Measurements from ENCODE around the gene SLC35E4.
A peak's percentile ranks its signal among the peaks of the same experiment; 100 is the strongest.
"Not testable (repeated sequence)": the region's sequence is repeated elsewhere in the genome, so short reads cannot be mapped to it uniquely, and the experiment has no call there.

SLC35E4 gene

GRCh38 chr22:30611197-30611596 is 24.4 kb upstream of the SLC35E4 start:
- no peak for DNase-seq (ENCODE audit: low read depth)

- DNase-seq (ENCODE audit: low read depth) = no peak
These were observed 22.8 kb upstream of the SLC35E4 start for GRCh38 chr22:30612789-30613188.

- DNase-seq (ENCODE audit: low read depth) = no peak
These were observed 21.3 kb upstream of the SLC35E4 start for GRCh38 chr22:30614268-30614667.

- DNase-seq (ENCODE audit: low read depth) = no peak
These were observed 20.7 kb upstream of the SLC35E4 start for GRCh38 chr22:30614879-30615278.

GRCh38 chr22:30615543-30615954 is 20.0 kb upstream of the SLC35E4 start:
- no peak for DNase-seq (ENCODE audit: low read depth)

- no peak for DNase-seq (ENCODE audit: low read depth)
These were observed 17.8 kb upstream of the SLC35E4 start for GRCh38 chr22:30617819-30618218.

- not testable (repeated sequence) for DNase-seq (ENCODE audit: low read depth)
These were observed 15.7 kb upstream of the SLC35E4 start for GRCh38 chr22:30619909-30620308.

- no peak for DNase-seq (ENCODE audit: low read depth)
These were observed 9.2 kb upstream of the SLC35E4 start for GRCh38 chr22:30626413-30626812.

GRCh38 chr22:30627471-30627870 is 8.1 kb upstream of the SLC35E4 start:
- no peak for DNase-seq (ENCODE audit: low read depth)

- DNase-seq (ENCODE audit: low read depth) = no peak
These were observed 7.1 kb upstream of the SLC35E4 start for GRCh38 chr22:30628491-30628890.

GRCh38 chr22:30631469-30631868 is 4.1 kb upstream of the SLC35E4 start:
- not testable (repeated sequence) for DNase-seq (ENCODE audit: low read depth)

GRCh38 chr22:30634471-30635233 is 929 bp upstream of the SLC35E4 start:
- peak; percentile 89 for DNase-seq (ENCODE audit: low read depth)

- DNase-seq (ENCODE audit: low read depth) = no peak
These were observed 871 bp downstream of the SLC35E4 start for GRCh38 chr22:30636226-30637077.

GRCh38 chr22:30637701-30638114 is 2.1 kb downstream of the SLC35E4 start:
- no peak for DNase-seq (ENCODE audit: low read depth)

- no peak for DNase-seq (ENCODE audit: low read depth)
These were observed 4.8 kb downstream of the SLC35E4 start for GRCh38 chr22:30640361-30640760.

GRCh38 chr22:30640839-30641430 is 5.4 kb downstream of the SLC35E4 start:
- no peak for DNase-seq (ENCODE audit: low read depth)

- no peak for DNase-seq (ENCODE audit: low read depth)
These were observed 7.7 kb downstream of the SLC35E4 start for GRCh38 chr22:30643055-30643875.

GRCh38 chr22:30646518-30647160 is 11.1 kb downstream of the SLC35E4 start:
- DNase-seq (ENCODE audit: low read depth) = no peak

GRCh38 chr22:30647536-30647935 is 12.0 kb downstream of the SLC35E4 start:
- no peak for DNase-seq (ENCODE audit: low read depth)

- no peak for DNase-seq (ENCODE audit: low read depth)
These were observed 13.2 kb downstream of the SLC35E4 start for GRCh38 chr22:30648825-30649224.

GRCh38 chr22:30649430-30650007 is 13.9 kb downstream of the SLC35E4 start:
- DNase-seq (ENCODE audit: low read depth) = peak; percentile 48
